ENCODE results near the gene IL13. TPM values are rescaled to one million over a fixed set of nuclear protein-coding genes. Genes with fewer than 3 reads are reported as not detected.

IL13 gene
- total RNA-seq, 1 experiment from 2014 or later, result not detected

- Mint-ChIP-seq H3K36me3 (peaks cover 34% of the 10 kb centered on the region), H3K27me3 (ENCODE audit: low read depth) (no peaks in the 10 kb centered on the region), H3K9me3 (no peaks in the 10 kb centered on the region), H3K27ac (no peak overlapping the region), H3K4me1 (peaks cover 18% of the 10 kb centered on the region), H3K4me3 (no peak overlapping the region)
- ChIA-PET CTCF (no interaction called here), POLR2A (no interaction called here)
- DNase-seq (ENCODE audit: low spot score) (no peak), ATAC-seq (no peak)
- TF ChIP-seq NR1H2 (CRISPR knock-in tag; IDR thresholded peaks at IDR 0.05) (no peak), ELF4 (CRISPR knock-in tag; IDR thresholded peaks at IDR 0.05; ENCODE audit: low read depth) (no peak), ETV6 (CRISPR knock-in tag; IDR thresholded peaks at IDR 0.05) (no peak), TCF7 (CRISPR knock-in tag; IDR thresholded peaks at IDR 0.05; ENCODE audit: low read depth) (no peak)
These were observed 16.7 kb upstream of the IL13 start for GRCh38 chr5:132641241-132641723.

GRCh38 chr5:132641841-132642240 is 16.1 kb upstream of the IL13 start:
- Mint-ChIP-seq H3K27ac (no peak overlapping the region), H3K36me3 (peaks cover 34% of the 10 kb centered on the region), H3K9me3 (no peaks in the 10 kb centered on the region), H3K4me3 (no peak overlapping the region), H3K4me1 (peaks cover 18% of the 10 kb centered on the region), H3K27me3 (ENCODE audit: low read depth) (no peaks in the 10 kb centered on the region)
- DNase-seq (ENCODE audit: low spot score) (no peak), ATAC-seq (no peak)
- TF ChIP-seq PRRX2 (CRISPR knock-in tag; IDR thresholded peaks at IDR 0.05) (no peak), AR (CRISPR knock-in tag; IDR thresholded peaks at IDR 0.05) (no peak), TP53 (CRISPR knock-in tag; IDR thresholded peaks at IDR 0.05) (no peak), ZMAT4 (CRISPR knock-in tag; IDR thresholded peaks at IDR 0.05) (no peak), CBFB (CRISPR knock-in tag; IDR thresholded peaks at IDR 0.05; ENCODE audit: low read depth) (no peak), FOXK1 (CRISPR knock-in tag; IDR thresholded peaks at IDR 0.05) (no peak), ZNF219 (CRISPR knock-in tag; IDR thresholded peaks at IDR 0.05; ENCODE audit: borderline replicate concordance) (no peak), NR2C2 (CRISPR knock-in tag; IDR thresholded peaks at IDR 0.05) (no peak), JUN (CRISPR knock-in tag; IDR thresholded peaks at IDR 0.05) (no peak)
- ChIA-PET POLR2A (no interaction called here), CTCF (no interaction called here)

- H3K4me1 Mint-ChIP-seq, result peaks cover 18% of the 10 kb centered on the region
- peaks cover 16% of the 10 kb centered on the region for H3K9me3 Mint-ChIP-seq
- ATAC-seq, result peak; percentile 55
- ChIA-PET POLR2A (no interaction called here), CTCF (interaction anchor here (1.1 to 1.3 kb wide), 2 partner anchors 33 to 176 kb away, joined by 3 to 4 read pairs; no protein-coding TSS in a partner anchor)
- peak overlapping the region; percentile 52; the same call in 1 of the 2 replicates for H3K27ac Mint-ChIP-seq
- peaks cover 24% of the 10 kb centered on the region for H3K36me3 Mint-ChIP-seq
- no peak for DNase-seq (ENCODE audit: low spot score)
- H3K4me3 Mint-ChIP-seq, result peak overlapping the region; percentile 5; the same call in 1 of the 2 replicates
- H3K27me3 Mint-ChIP-seq (ENCODE audit: low read depth), result peaks cover 2% of the 10 kb centered on the region; the same call in 1 of the 2 replicates
- no peak for TF ChIP-seq ZNF416 (CRISPR knock-in tag; IDR thresholded peaks at IDR 0.05)
- no peak for TF ChIP-seq GABPB1 (CRISPR knock-in tag; IDR thresholded peaks at IDR 0.05)
- no peak for TF ChIP-seq USF1 (CRISPR knock-in tag; IDR thresholded peaks at IDR 0.05)
- no peak for TF ChIP-seq FOXP1 (CRISPR knock-in tag; IDR thresholded peaks at IDR 0.05; ENCODE audit: borderline replicate concordance)
- TF ChIP-seq RELA (CRISPR knock-in tag; IDR thresholded peaks at IDR 0.05; ENCODE audit: borderline replicate concordance), result no peak
- no peak for TF ChIP-seq KAT7 (CRISPR knock-in tag; IDR thresholded peaks at IDR 0.05; ENCODE audit: borderline replicate concordance)
- TF ChIP-seq MAX (CRISPR knock-in tag; IDR thresholded peaks at IDR 0.05), result no peak
- no peak for TF ChIP-seq GTF2I (CRISPR knock-in tag; conservative IDR thresholded peaks at IDR 0.05)
- no peak for TF ChIP-seq HMGXB4 (CRISPR knock-in tag; IDR thresholded peaks at IDR 0.05)
- TF ChIP-seq USF2 (CRISPR knock-in tag; IDR thresholded peaks at IDR 0.05), result no peak
- TF ChIP-seq SMAD3 (CRISPR knock-in tag; IDR thresholded peaks at IDR 0.05; ENCODE audit: borderline replicate concordance), result no peak
- TF ChIP-seq STAT6 (CRISPR knock-in tag; conservative IDR thresholded peaks at IDR 0.05; ENCODE audit: low read depth), result no peak
These were observed 13.8 kb upstream of the IL13 start for GRCh38 chr5:132644177-132644576.

All from WTC11 (cell line).